ENCODE data around the gene TNFAIP8L1.

TNFAIP8L1 gene

GRCh38 chr19:4609878-4610511 is 29.3 kb upstream of the TNFAIP8L1 start:
- FAIRE-seq (no peak), DNase-seq (ENCODE audit: insufficient read length, low spot score) (no peak)
- TF ChIP-seq, protein P1, sequence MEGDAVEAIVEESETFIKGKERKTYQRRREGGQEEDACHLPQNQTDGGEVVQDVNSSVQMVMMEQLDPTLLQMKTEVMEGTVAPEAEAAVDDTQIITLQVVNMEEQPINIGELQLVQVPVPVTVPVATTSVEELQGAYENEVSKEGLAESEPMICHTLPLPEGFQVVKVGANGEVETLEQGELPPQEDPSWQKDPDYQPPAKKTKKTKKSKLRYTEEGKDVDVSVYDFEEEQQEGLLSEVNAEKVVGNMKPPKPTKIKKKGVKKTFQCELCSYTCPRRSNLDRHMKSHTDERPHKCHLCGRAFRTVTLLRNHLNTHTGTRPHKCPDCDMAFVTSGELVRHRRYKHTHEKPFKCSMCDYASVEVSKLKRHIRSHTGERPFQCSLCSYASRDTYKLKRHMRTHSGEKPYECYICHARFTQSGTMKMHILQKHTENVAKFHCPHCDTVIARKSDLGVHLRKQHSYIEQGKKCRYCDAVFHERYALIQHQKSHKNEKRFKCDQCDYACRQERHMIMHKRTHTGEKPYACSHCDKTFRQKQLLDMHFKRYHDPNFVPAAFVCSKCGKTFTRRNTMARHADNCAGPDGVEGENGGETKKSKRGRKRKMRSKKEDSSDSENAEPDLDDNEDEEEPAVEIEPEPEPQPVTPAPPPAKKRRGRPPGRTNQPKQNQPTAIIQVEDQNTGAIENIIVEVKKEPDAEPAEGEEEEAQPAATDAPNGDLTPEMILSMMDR (IDR thresholded peaks at IDR 0.05; ENCODE audit: insufficient read depth, missing control alignments): no peak

DNA sequence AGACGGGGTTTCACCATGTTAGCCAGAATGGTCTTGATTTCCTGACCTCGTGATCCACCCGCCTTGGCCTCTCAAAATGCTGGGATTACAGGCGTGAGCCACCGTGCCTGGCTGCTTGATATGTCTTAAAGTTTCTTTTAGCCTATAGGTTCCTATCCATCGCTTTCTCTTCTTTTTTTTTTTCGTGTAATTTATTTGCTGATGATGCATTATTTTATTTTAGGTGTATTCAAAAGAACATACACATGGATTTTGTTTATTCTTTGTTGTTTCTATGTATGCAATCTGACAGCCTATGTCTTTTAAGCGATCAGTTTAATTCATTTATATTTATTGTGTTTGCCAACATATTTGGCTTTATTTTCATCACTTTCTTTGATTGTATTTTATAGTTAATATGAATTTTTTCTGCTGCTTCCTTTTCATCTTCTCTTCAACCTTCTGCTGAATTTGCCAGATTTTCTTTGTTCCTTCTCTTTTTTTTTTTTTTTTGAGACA is 26.0 kb upstream of the TNFAIP8L1 start:
- no peak for DNase-seq (ENCODE audit: insufficient read length, low spot score)
- no peak for FAIRE-seq
- TF ChIP-seq, protein P1 (IDR thresholded peaks at IDR 0.05; ENCODE audit: insufficient read depth, missing control alignments): no peak

GRCh38 chr19:4618019-4618418 is 21.3 kb upstream of the TNFAIP8L1 start:
- DNase-seq (ENCODE audit: insufficient read length, low spot score): no peak
- TF ChIP-seq, protein P1 (IDR thresholded peaks at IDR 0.05; ENCODE audit: insufficient read depth, missing control alignments): no peak
- FAIRE-seq: no peak

DNA sequence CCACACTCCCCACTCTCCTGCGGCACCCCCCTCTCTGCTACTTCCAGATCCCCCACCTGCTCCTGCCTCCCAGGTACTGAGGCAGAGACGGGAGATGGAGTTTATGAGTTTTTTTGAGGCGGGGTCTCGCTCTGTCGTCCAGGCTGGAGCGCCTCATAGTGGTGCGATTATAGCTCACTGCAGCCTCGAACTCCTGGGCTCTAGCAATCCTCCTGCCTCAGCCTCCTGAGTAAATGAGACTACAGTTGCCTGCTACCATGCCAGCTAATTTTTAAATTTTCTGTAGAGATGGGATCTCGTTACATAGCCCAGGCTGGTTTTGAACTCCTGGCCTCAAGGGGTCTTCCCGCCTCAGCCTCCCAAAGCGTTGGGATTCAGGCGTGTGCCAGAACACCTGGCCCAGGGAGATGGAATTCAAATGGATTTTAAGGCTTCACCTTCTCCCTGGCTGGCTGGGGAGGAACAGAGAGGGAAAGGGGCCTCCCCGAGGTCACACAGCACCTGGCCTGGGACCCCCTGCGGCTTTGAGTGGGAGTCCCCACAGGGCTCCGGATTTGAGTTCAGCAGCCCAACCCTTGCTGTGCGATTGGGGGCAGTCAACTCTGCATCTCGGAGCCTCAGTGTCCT is 19.5 kb upstream of the TNFAIP8L1 start:
- TF ChIP-seq, protein P1 (IDR thresholded peaks at IDR 0.05; ENCODE audit: insufficient read depth, missing control alignments): no peak
- DNase-seq (ENCODE audit: insufficient read length, low spot score) (no peak), FAIRE-seq (no peak)

GRCh38 chr19:4620675-4621074 is 18.6 kb upstream of the TNFAIP8L1 start:
- no peak for DNase-seq (ENCODE audit: insufficient read length, low spot score)
- TF ChIP-seq, protein P1 (IDR thresholded peaks at IDR 0.05; ENCODE audit: insufficient read depth, missing control alignments): no peak
- FAIRE-seq: no peak

- TF ChIP-seq, protein P1 (IDR thresholded peaks at IDR 0.05; ENCODE audit: insufficient read depth, missing control alignments): no peak
- FAIRE-seq: no peak
Measured at GRCh38 chr19:4622695-4623421, 16.5 kb upstream of the TNFAIP8L1 start.

More at GRCh38 chr19:4622695-4623421, 16.5 kb upstream of the TNFAIP8L1 start:
- DNase-seq (ENCODE audit: insufficient read length, low spot score): no peak
